Natural killer cell (primary cell): Measurements from ENCODE around the gene TTC16. TPM values are rescaled to one million over a fixed set of nuclear protein-coding genes. Genes with fewer than 3 reads are reported as not detected.
A peak's percentile ranks its signal among the peaks of the same experiment; 100 is the strongest.

Source experiments
- ATAC-seq, 3 donors: fragments of 150-1000 bp in 2 of 3; fragments of 200-7000 bp in 1 of 3; cut with Tn5 transposase; 1 replicate in 1 of 3; 2 replicates in 2 of 3; pipeline ENCODE4 v1.10.0; 2021; ENCODE audit warnings: mild to moderate bottlenecking in 2 of 3, moderate library complexity in 2 of 3
- DNase-seq, 2 donors: peaks; one replicate each; pipeline versions ENCODE4 v3.0.0 to v3.0.0-alpha.2; 2013 to 2021; ENCODE audit warnings: mixed read lengths in 1 of 2
- H3K27ac ChIP-seq: one replicate; pipeline ENCODE4 v1.5.1; 2013; ENCODE audit warnings: mild to moderate bottlenecking, low read length
- H3K27me3 ChIP-seq: one replicate; pipeline ENCODE4 v1.6.1; 2013; ENCODE audit warnings: low read length; ENCODE audit not compliant: control insufficient read depth, insufficient read depth
- H3K36me3 ChIP-seq: one replicate; pipeline ENCODE4 v1.6.1; 2013; ENCODE audit warnings: low read length; ENCODE audit not compliant: control insufficient read depth, insufficient read depth
- H3K4me1 ChIP-seq: one replicate; pipeline ENCODE4 v1.6.1; 2013; ENCODE audit warnings: low read length; ENCODE audit not compliant: control insufficient read depth, insufficient read depth
- H3K4me3 ChIP-seq: one replicate; pipeline ENCODE4 v1.5.1; 2013; ENCODE audit warnings: low read length
- H3K9me3 ChIP-seq: one replicate; pipeline ENCODE4 v1.6.1; 2013; ENCODE audit warnings: low read length; ENCODE audit not compliant: control insufficient read depth, insufficient read depth
- H3K27ac Mint-ChIP-seq, 2 donors: one replicate each; pipeline ENCODE4 v1.8.0; 2022; ENCODE audit warnings: mild to moderate bottlenecking in 2 of 2, mixed read lengths in 2 of 2, moderate library complexity in 1 of 2
- H3K27me3 Mint-ChIP-seq, 2 donors: one replicate each; pipeline ENCODE4 v1.8.0; 2022; ENCODE audit warnings: low read depth in 2 of 2, mixed read lengths in 2 of 2
- H3K36me3 Mint-ChIP-seq: one replicate; pipeline ENCODE4 v1.8.0; 2022; ENCODE audit warnings: mixed read lengths
- H3K4me1 Mint-ChIP-seq, 2 donors: one replicate each; pipeline ENCODE4 v1.8.0; 2022; ENCODE audit warnings: mixed read lengths in 2 of 2
- H3K4me3 Mint-ChIP-seq: one replicate; pipeline ENCODE4 v1.8.0; 2022; ENCODE audit warnings: mild to moderate bottlenecking, moderate library complexity, mixed read lengths
- H3K9me3 Mint-ChIP-seq, 2 donors: one replicate each; pipeline ENCODE4 v1.8.0; 2022; ENCODE audit warnings: mixed read lengths in 2 of 2
- CTCF ChIP-seq: fragments of 200-600 bp; IDR thresholded peaks from one replicate; pipeline ENCODE4 v1.8.0; 2022; ENCODE audit warnings: antibody characterized with exemption
- WGBS: methylation state at CpG from one replicate; pipeline ENCODE4 v1.1.7; 2013; ENCODE audit warnings: missing lambda C conversion rate; ENCODE audit not compliant: insufficient coverage; 5-methylcytosine and 5-hydroxymethylcytosine counted together
- intact Hi-C: fragments of 100-400 bp; cut with micrococcal nuclease; formaldehyde crosslinking; loops from one replicate; pipeline ENCODE4 v1.14.2; 2022
- total RNA-seq, 4 donors: library from RNA; stranded (reverse); fragments of 120-200 nt in 1 of 4; gene quantifications; one replicate each; pipeline versions ENCODE4 v1.2.3 to v1.2.4, GENCODE V29; 2013 to 2022

The TTC16 gene
- total RNA-seq, 3 donors from 2014 or later (not counting 1 experiment from before 2014, with no cell fraction given): 15.5 to 23.0 (median 21.5) TPM

- no peaks in the 10 kb centered on the region for H3K36me3 Mint-ChIP-seq
- intact Hi-C loops: loop anchor here (10.0 kb wide), 1 partner anchor 291 kb away; the partner anchor contains the start of genes NAIF1 and SLC25A25
- no peaks in the 10 kb centered on the region for H3K27me3 Mint-ChIP-seq
- ATAC-seq: no peak
- H3K4me1 ChIP-seq: peaks cover 72% of the 10 kb centered on the region
- no peaks in the 10 kb centered on the region for H3K27me3 ChIP-seq
- H3K4me3 ChIP-seq: no peak overlapping the region
- peak overlapping the region; percentile 57 for H3K4me3 Mint-ChIP-seq
- H3K4me1 Mint-ChIP-seq: peaks cover 48 to 64% of the 10 kb centered on the region in 2 donors
- H3K36me3 ChIP-seq: peaks cover 35% of the 10 kb centered on the region
- peak overlapping the region; percentile 72 for H3K27ac Mint-ChIP-seq
- whole genome bisulfite sequencing: 90% methylated on average over 10 of the region's 10 CpGs
- H3K27ac ChIP-seq: no peak overlapping the region
- no peaks in the 10 kb centered on the region for H3K9me3 ChIP-seq
- no peaks in the 10 kb centered on the region for H3K9me3 Mint-ChIP-seq
- TF ChIP-seq CTCF: no peak
- DNase-seq: no peak
Observed at GRCh38 chr9:127773981-127774380, 58.1 kb downstream of the TTC16 start.

GRCh38 chr9:127776195-127776923, 60.5 kb downstream of the TTC16 start:
- Histone ChIP-seq H3K27ac (peak overlapping the region; percentile 83), H3K9me3 (no peaks in the 10 kb centered on the region), H3K4me1 (peaks cover 72% of the 10 kb centered on the region), H3K36me3 (peaks cover 29% of the 10 kb centered on the region), H3K4me3 (peak overlapping the region; percentile 66), H3K27me3 (no peaks in the 10 kb centered on the region)
- peak; percentile 68 to 91 for DNase-seq
- Mint-ChIP-seq H3K27me3 (no peaks in the 10 kb centered on the region), H3K4me1 (peaks cover 39 to 66% of the 10 kb centered on the region in 2 donors), H3K9me3 (no peaks in the 10 kb centered on the region), H3K36me3 (no peaks in the 10 kb centered on the region), H3K4me3 (peak overlapping the region; percentile 98), H3K27ac (peak overlapping the region; percentile 95 to 98)
- no peak for TF ChIP-seq CTCF
- ATAC-seq: peak; percentile 55 to 70 (median 58)
- 0% methylated on average over 15 of the region's 15 CpGs for WGBS
- intact Hi-C loops: loop anchor here (1.0 to 10.0 kb wide), 2 partner anchors 8 to 288 kb away; partner anchors contain the start of genes NAIF1 and SLC25A25

GRCh38 chr9:127776924-127777289, 61.0 kb downstream of the TTC16 start:
- no peak for TF ChIP-seq CTCF
- Histone ChIP-seq H3K4me3 (peak overlapping the region; percentile 66), H3K4me1 (peaks cover 72% of the 10 kb centered on the region), H3K9me3 (no peaks in the 10 kb centered on the region), H3K36me3 (peaks cover 26% of the 10 kb centered on the region), H3K27me3 (no peaks in the 10 kb centered on the region), H3K27ac (peak overlapping the region; percentile 83)
- Mint-ChIP-seq H3K36me3 (no peaks in the 10 kb centered on the region), H3K9me3 (no peaks in the 10 kb centered on the region), H3K4me1 (peaks cover 44 to 68% of the 10 kb centered on the region in 2 donors), H3K27me3 (no peaks in the 10 kb centered on the region), H3K4me3 (peak overlapping the region; percentile 98), H3K27ac (peak overlapping the region; percentile 95 to 98)
- ATAC-seq (no peak), DNase-seq (peak in 1 of 2 donors; percentile 39)
- WGBS: 0% methylated on average over 5 of the region's 5 CpGs
- intact Hi-C loops: loop anchor here (1.0 to 10.0 kb wide), 2 partner anchors 7 to 288 kb away; partner anchors contain the start of genes NAIF1 and SLC25A25
